ENCODE results near the gene FAM124A.

DNA sequence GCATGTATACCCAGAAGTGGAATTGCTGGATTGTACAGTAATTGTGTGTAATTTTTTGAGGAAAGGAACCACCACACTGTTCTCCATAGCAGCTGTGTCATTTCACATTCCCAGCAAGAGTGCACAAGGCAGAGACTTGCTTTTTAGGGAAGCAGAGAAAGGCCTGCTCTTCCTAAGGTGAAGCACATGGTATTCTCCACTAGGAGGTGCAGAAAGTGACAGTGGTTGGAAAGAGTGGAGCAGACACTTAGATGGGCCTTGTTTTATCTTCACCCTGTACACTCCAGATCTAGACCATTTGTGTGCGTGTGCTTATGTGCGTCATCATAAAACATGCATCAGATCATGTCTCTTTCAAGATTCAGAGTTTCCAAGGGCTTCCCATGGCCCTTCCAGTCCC is 35.0 kb downstream of the FAM124A start:
- TF ChIP-seq CTCF (IDR thresholded peaks at IDR 0.05) (no peak), POLR2A (IDR thresholded peaks at IDR 0.05) (no peak)
